ENCODE results near the gene KLHL6. TPM values are rescaled to one million over a fixed set of nuclear protein-coding genes. Genes with fewer than 3 reads are reported as not detected.
A peak's percentile ranks its signal among the peaks of the same experiment; 100 is the strongest.

The KLHL6 gene
- total and polyA plus RNA-seq, 5 donors: 1.1 to 1.7 (median 1.5) TPM

GRCh38 chr3:183541738-183542137, 13.8 kb downstream of the KLHL6 start:
- peak in 1 of 2 donors; percentile 48 for ATAC-seq
- WGBS: 54% methylated on average over 3 of the region's 3 CpGs
- H3K9me3 ChIP-seq (ENCODE audit: control insufficient read depth, low read length): no peaks in the 10 kb centered on the region
- no peak overlapping the region for H3K27ac ChIP-seq (ENCODE audit: low read length)
- DNase-seq: no peak
- no peak overlapping the region for H3K4me3 ChIP-seq (ENCODE audit: low read length)
- H3K27me3 ChIP-seq (ENCODE audit: control insufficient read depth, insufficient read depth): no peaks in the 10 kb centered on the region
- intact Hi-C loops (cut with DNase I): no loop called here
- H3K4me1 ChIP-seq (ENCODE audit: control insufficient read depth, insufficient read depth, low read length): no peaks in the 10 kb centered on the region

GRCh38 chr3:183541235-183541655, 14.3 kb downstream of the KLHL6 start:
- no peak overlapping the region for H3K27ac ChIP-seq (ENCODE audit: low read length)
- no peaks in the 10 kb centered on the region for H3K9me3 ChIP-seq (ENCODE audit: control insufficient read depth, low read length)
- DNase-seq: no peak
- no peaks in the 10 kb centered on the region for H3K27me3 ChIP-seq (ENCODE audit: control insufficient read depth, insufficient read depth)
- intact Hi-C loops (cut with DNase I): no loop called here
- 86% methylated on average over 6 of the region's 6 CpGs for WGBS
- ATAC-seq: no peak
- H3K4me3 ChIP-seq (ENCODE audit: low read length): no peak overlapping the region
- no peaks in the 10 kb centered on the region for H3K4me1 ChIP-seq (ENCODE audit: control insufficient read depth, insufficient read depth, low read length)

- ATAC-seq: no peak
- intact Hi-C loops (cut with DNase I): no loop called here
- DNase-seq: no peak
- no peaks in the 10 kb centered on the region for H3K27me3 ChIP-seq (ENCODE audit: control insufficient read depth, insufficient read depth)
- H3K27ac ChIP-seq (ENCODE audit: low read length): no peak overlapping the region
- H3K4me3 ChIP-seq (ENCODE audit: low read length): no peak overlapping the region
- no peaks in the 10 kb centered on the region for H3K9me3 ChIP-seq (ENCODE audit: control insufficient read depth, low read length)
- no peaks in the 10 kb centered on the region for H3K4me1 ChIP-seq (ENCODE audit: control insufficient read depth, insufficient read depth, low read length)
- 84% methylated on average over 14 of the region's 14 CpGs for WGBS
These were observed 14.8 kb downstream of the KLHL6 start for GRCh38 chr3:183540501-183541234.

GRCh38 chr3:183539811-183540210, 15.7 kb downstream of the KLHL6 start:
- Histone ChIP-seq H3K4me1 (ENCODE audit: control insufficient read depth, insufficient read depth, low read length) (no peaks in the 10 kb centered on the region), H3K27me3 (ENCODE audit: control insufficient read depth, insufficient read depth) (no peaks in the 10 kb centered on the region), H3K9me3 (ENCODE audit: control insufficient read depth, low read length) (no peaks in the 10 kb centered on the region), H3K27ac (ENCODE audit: low read length) (no peak overlapping the region), H3K4me3 (ENCODE audit: low read length) (no peak overlapping the region)
- DNase-seq (no peak), ATAC-seq (no peak)
- WGBS: 52% methylated on average over 3 of the region's 3 CpGs
- intact Hi-C loops (cut with DNase I): no loop called here

DNA sequence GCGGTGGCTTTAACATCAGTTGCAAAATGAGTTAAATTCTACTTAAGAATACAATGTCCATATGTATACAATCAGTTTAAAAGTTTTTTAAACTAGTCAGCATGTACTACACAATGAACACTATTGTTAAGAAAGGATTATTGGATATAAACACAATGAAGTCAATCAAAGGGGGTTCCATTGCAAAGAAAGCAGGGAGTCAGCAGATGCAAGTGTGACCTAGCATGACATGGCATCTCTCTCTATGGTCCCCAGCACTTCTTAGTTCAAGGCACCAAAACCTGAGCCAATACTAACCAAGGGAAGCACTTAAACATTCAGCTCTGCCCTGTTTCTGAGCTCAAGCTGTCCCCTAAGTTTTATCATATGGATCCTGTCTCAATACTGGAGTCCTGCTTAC, 17.0 kb downstream of the KLHL6 start:
- Histone ChIP-seq H3K27me3 (ENCODE audit: control insufficient read depth, insufficient read depth) (no peaks in the 10 kb centered on the region), H3K9me3 (ENCODE audit: control insufficient read depth, low read length) (no peaks in the 10 kb centered on the region), H3K4me1 (ENCODE audit: control insufficient read depth, insufficient read depth, low read length) (no peaks in the 10 kb centered on the region), H3K4me3 (ENCODE audit: low read length) (no peak overlapping the region), H3K27ac (ENCODE audit: low read length) (no peak overlapping the region)
- intact Hi-C loops (cut with DNase I): no loop called here
- ATAC-seq: no peak
- DNase-seq: no peak
- 96% methylated on average over 1 of the region's 1 CpG for WGBS

DNA sequence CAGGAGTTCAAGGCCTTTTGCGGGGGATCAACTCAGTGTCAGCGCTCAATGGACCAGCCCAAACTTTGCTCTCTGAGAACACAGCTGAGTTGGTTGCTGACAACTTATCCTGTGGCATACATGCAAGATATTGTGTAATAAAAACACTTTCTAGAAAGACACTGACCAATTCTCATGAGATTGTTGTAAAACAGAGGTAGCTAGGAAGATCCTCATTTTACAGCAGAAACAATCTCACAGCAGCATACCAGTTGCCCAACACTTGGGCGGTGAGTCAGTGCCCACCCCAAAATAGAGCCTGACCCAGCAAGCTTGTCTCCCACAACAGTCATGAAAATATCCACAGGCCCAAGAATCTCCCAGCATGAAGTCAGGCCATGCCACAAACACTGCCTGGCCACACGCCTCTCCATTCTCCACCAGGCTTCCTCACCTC, 18.2 kb downstream of the KLHL6 start:
- Histone ChIP-seq H3K4me3 (ENCODE audit: low read length) (no peak overlapping the region), H3K4me1 (ENCODE audit: control insufficient read depth, insufficient read depth, low read length) (no peaks in the 10 kb centered on the region), H3K27me3 (ENCODE audit: control insufficient read depth, insufficient read depth) (no peaks in the 10 kb centered on the region), H3K9me3 (ENCODE audit: control insufficient read depth, low read length) (no peaks in the 10 kb centered on the region), H3K27ac (ENCODE audit: low read length) (no peak overlapping the region)
- ATAC-seq (peak; percentile 64 to 67), DNase-seq (peak in 2 of 3 donors; percentile 39 to 63)
- 80% methylated on average over 4 of the region's 4 CpGs for WGBS
- intact Hi-C loops (cut with DNase I): no loop called here

GRCh38 chr3:183536238-183536880, 19.1 kb downstream of the KLHL6 start:
- no peak overlapping the region for H3K27ac ChIP-seq (ENCODE audit: low read length)
- no peaks in the 10 kb centered on the region for H3K4me1 ChIP-seq (ENCODE audit: control insufficient read depth, insufficient read depth, low read length)
- no peak for DNase-seq
- ATAC-seq: no peak
- 91% methylated on average over 9 of the region's 9 CpGs for WGBS
- intact Hi-C loops (cut with DNase I): no loop called here
- no peak overlapping the region for H3K4me3 ChIP-seq (ENCODE audit: low read length)
- no peaks in the 10 kb centered on the region for H3K9me3 ChIP-seq (ENCODE audit: control insufficient read depth, low read length)
- H3K27me3 ChIP-seq (ENCODE audit: control insufficient read depth, insufficient read depth): no peaks in the 10 kb centered on the region

- Histone ChIP-seq H3K4me1 (ENCODE audit: control insufficient read depth, insufficient read depth, low read length) (no peaks in the 10 kb centered on the region), H3K27me3 (ENCODE audit: control insufficient read depth, insufficient read depth) (no peaks in the 10 kb centered on the region), H3K27ac (ENCODE audit: low read length) (no peak overlapping the region), H3K4me3 (ENCODE audit: low read length) (no peak overlapping the region), H3K9me3 (ENCODE audit: control insufficient read depth, low read length) (no peaks in the 10 kb centered on the region)
- no peak for DNase-seq
- 91% methylated on average over 4 of the region's 4 CpGs for WGBS
- intact Hi-C loops (cut with DNase I): no loop called here
- no peak for ATAC-seq
These were observed 21.3 kb downstream of the KLHL6 start for GRCh38 chr3:183534249-183534648.

GRCh38 chr3:183533412-183534132, 21.9 kb downstream of the KLHL6 start:
- DNase-seq: no peak
- ATAC-seq: no peak
- no peaks in the 10 kb centered on the region for H3K9me3 ChIP-seq (ENCODE audit: control insufficient read depth, low read length)
- H3K4me1 ChIP-seq (ENCODE audit: control insufficient read depth, insufficient read depth, low read length): no peaks in the 10 kb centered on the region
- no peak overlapping the region for H3K4me3 ChIP-seq (ENCODE audit: low read length)
- intact Hi-C loops (cut with DNase I): no loop called here
- H3K27me3 ChIP-seq (ENCODE audit: control insufficient read depth, insufficient read depth): no peaks in the 10 kb centered on the region
- no peak overlapping the region for H3K27ac ChIP-seq (ENCODE audit: low read length)
- 61% methylated on average over 10 of the region's 10 CpGs for WGBS

DNA sequence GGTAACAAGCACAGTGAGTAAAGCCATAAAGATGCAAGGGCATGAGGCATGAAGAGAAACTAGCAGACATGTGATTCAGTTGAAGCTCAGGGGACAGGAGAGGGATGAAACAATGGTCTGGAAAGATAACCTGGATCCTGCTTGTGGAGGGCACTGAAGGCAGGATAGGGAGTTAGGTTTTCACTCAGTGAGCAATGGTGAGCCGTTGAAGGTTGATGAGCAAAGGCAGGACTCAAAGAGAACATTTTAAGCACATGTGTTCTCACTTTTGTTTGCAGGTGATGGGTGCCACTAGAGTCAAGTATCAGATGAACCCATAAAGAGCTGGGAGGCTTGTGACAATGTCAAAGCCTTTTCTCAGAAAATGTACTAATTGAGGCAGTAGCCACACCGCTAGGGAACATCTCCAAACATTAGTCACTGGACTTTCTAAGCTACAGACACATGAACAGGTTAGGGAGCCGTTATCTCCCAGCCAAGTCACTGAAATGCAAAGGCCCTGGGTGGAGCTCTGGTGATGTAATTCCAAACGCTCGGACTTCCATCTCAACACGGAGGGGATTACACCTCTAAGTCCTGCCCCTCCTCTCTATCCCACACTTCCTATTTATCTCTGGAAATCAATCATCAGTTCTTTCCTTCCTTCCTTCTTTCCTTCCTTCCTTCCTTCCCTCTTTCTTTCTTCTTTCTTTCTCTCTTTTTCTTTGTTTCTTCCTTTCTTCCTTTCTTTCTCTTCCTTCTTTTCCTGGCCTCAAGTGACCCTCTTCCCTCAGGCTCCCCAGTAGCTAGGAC, 22.7 kb downstream of the KLHL6 start:
- no peaks in the 10 kb centered on the region for H3K4me1 ChIP-seq (ENCODE audit: control insufficient read depth, insufficient read depth, low read length)
- intact Hi-C loops (cut with DNase I): no loop called here
- H3K9me3 ChIP-seq (ENCODE audit: control insufficient read depth, low read length): no peaks in the 10 kb centered on the region
- H3K27me3 ChIP-seq (ENCODE audit: control insufficient read depth, insufficient read depth): no peaks in the 10 kb centered on the region
- H3K27ac ChIP-seq (ENCODE audit: low read length): no peak overlapping the region
- H3K4me3 ChIP-seq (ENCODE audit: low read length): no peak overlapping the region
- no peak for DNase-seq
- ATAC-seq: no peak
- WGBS: 60% methylated on average over 6 of the region's 6 CpGs

Measured in right cardiac atrium (tissue), 5 donors.